ENCODE data around the gene SH3RF1.

SH3RF1 gene

DNA sequence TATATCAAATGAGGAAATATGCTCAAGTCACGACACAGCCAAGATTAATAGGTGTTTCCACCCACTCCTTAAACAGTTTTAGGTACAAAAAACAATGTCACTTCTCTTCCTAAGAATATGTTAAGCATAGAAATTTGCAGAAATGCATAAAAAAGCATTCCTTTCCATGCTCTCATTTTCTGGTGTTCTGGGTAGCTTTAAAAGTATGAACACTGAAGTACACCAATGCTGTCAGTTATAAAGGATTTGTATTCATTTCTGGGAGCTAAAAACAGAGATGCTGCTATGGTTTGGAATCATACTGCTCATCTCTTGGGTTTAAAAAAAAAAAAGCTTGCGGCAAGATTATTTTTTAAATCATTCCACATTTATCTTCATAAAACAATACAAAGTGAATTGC, 20.8 kb downstream of the SH3RF1 start:
- TF ChIP-seq, protein P1, sequence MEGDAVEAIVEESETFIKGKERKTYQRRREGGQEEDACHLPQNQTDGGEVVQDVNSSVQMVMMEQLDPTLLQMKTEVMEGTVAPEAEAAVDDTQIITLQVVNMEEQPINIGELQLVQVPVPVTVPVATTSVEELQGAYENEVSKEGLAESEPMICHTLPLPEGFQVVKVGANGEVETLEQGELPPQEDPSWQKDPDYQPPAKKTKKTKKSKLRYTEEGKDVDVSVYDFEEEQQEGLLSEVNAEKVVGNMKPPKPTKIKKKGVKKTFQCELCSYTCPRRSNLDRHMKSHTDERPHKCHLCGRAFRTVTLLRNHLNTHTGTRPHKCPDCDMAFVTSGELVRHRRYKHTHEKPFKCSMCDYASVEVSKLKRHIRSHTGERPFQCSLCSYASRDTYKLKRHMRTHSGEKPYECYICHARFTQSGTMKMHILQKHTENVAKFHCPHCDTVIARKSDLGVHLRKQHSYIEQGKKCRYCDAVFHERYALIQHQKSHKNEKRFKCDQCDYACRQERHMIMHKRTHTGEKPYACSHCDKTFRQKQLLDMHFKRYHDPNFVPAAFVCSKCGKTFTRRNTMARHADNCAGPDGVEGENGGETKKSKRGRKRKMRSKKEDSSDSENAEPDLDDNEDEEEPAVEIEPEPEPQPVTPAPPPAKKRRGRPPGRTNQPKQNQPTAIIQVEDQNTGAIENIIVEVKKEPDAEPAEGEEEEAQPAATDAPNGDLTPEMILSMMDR (IDR thresholded peaks at IDR 0.05; ENCODE audit: extremely low read depth, missing control alignments), result no peak
- DNase-seq (ENCODE audit: low spot score), result no peak

DNA sequence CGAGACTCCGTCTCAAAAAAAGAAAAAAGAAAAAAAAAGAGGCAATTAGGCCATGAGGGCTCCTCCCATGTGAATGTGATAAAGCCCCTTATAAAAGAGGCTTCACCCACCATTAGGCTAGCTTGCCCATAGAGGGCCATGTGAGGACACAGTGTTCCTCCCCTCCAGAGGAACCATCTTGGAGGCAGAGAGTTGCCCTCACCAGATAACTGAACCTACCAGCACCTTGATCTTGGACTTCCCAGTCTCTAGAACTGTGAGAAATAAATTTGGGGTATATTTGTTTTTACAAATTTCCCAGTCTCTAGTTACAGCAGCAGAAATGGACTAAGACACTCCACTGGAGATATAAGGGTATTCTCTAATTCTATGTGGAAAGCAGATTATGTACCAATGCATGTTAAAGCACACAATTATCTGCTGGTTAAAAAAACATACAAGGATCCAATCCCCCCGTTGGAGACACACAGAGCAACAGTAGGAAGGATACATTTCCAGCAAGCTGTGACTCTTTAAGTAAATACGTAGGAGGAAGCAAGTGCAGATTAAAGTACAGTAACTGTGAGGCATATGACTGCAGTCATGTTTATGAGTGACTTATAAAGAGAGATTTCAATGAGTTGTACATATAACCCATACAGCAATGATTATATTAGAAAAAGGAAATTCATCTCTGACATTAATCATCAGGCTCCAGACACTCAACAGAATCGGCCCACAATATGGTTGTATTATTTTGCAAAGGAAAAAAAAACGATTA, 21.4 kb downstream of the SH3RF1 start:
- no peak for DNase-seq (ENCODE audit: low spot score)
- TF ChIP-seq, protein P1 (IDR thresholded peaks at IDR 0.05; ENCODE audit: extremely low read depth, missing control alignments), result no peak

DNA sequence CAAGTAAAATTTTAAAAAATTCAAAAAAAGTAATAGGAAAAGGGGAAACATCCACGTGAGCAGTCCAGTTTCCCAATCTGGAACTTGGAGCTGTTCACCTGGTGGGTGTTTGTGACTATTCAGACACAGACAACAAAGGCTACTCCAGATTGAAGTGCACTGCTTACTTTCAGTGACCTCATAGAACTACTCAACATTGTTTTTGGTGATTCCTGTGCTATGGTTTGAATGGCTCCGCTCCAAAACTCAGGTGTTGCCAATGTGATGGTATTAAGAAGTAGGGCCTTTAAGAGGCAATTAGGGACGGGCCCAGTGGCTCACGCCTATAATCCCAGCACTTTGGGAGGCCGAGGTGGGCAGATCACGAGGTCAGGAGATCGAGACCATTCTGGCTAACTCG, 22.1 kb downstream of the SH3RF1 start:
- TF ChIP-seq, protein P1 (IDR thresholded peaks at IDR 0.05; ENCODE audit: extremely low read depth, missing control alignments), result no peak
- DNase-seq (ENCODE audit: low spot score), result no peak

DNA sequence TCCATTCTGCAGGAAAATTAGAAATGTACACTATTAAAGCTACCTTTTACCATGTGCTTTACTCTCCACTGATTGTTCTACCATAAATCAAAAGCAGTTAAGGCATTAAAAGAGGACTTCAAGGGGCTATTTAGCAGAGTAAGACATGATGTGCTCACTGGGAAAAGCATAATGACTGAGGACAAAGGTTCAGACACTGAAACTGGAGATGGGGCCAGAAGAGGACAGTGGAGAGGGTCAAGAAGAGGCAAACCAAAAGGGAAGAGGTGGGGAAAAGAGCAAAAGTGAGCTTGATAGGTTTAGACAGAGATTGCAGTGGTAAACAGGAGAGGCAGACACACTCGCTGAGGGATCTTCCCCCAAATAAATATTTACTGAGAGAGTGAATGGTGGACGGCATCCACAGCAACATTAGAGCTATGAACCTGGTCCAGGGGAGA, 23.8 kb downstream of the SH3RF1 start:
- no peak for DNase-seq (ENCODE audit: low spot score)
- TF ChIP-seq, protein P1 (IDR thresholded peaks at IDR 0.05; ENCODE audit: extremely low read depth, missing control alignments), result no peak

DNA sequence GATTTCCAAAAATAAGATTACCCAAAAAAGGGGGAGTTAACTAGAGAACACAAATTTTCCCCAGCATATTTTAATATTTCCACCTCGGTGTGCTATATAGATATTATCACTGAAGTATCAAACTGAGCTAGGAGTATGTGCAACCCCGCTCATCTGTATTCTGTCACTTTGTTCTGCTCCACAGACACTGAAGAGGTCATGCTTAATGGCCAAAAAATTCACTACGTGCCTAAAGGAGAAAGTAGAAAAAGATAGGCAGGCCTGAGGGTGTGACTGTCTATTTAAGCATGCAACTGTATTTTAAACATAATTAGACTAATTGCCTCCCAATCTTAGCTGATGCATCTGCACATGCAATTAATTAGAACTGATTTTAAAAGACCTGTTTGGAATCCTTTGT, 24.5 kb downstream of the SH3RF1 start:
- no peak for DNase-seq (ENCODE audit: low spot score)
- TF ChIP-seq, protein P1 (IDR thresholded peaks at IDR 0.05; ENCODE audit: extremely low read depth, missing control alignments), result no peak

DNA sequence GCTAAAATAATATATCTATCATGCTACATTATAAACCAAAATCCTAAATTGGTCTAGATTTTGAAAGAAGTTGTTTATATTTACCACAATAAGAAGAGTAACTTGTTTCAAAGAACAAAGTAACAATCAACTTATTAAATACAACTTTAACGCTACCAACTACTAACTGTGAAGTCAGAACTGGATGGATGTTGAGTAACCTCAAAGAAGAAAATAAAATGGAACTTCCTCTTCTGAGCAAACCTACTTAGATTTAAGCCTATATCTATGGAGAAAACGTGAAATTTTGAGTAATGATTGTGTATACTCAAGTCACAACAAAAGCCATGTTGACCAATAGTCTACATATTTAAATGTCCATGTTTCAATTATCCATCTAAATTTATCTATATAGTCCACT, 25.7 kb downstream of the SH3RF1 start:
- no peak for DNase-seq (ENCODE audit: low spot score)
- TF ChIP-seq, protein P1 (IDR thresholded peaks at IDR 0.05; ENCODE audit: extremely low read depth, missing control alignments), result no peak

DNA sequence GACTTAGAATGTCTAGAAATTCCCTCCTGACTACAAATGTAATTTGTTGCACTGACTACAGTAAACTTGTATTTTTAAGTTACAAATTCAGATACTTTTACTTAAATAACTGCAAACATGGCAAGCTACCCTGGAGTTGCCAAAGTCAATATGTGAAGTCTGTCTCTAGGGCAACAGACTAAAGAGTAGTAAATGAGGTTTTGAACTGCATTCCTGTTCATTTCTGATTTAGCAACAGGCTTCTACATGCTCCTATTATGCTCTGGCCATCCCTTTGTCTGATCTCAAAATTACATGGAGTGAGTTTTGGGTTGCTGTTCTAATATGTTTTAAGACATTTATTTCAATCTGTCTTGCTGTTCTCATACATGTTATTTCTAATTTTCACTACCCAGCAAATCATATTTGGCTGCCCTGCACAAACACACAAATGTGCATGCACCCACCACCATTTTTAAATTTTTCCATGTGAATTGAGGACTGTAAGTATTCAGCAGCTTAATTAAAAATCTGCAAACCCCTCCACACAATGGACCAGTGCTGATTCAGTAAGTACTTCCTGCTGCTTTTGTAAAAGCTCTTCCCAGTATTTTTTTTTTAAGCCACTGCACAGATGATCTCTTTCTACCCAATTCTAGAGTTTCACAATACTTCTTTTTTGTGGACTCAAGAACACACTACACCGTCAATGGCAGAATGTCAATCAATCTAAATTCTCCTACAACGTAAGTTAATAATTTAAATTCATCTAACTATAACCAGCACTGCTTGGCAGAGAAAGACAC, 26.7 kb downstream of the SH3RF1 start:
- TF ChIP-seq, protein P1 (IDR thresholded peaks at IDR 0.05; ENCODE audit: extremely low read depth, missing control alignments), result no peak
- no peak for DNase-seq (ENCODE audit: low spot score)

Data from GM20000 (cell line).